ENCODE measurements around the gene MTHFSD. TPM values are rescaled to one million over a fixed set of nuclear protein-coding genes. Genes with fewer than 3 reads are reported as not detected.

MTHFSD gene
- total RNA-seq, 1 experiment from 2014 or later = 47.8 TPM

DNA sequence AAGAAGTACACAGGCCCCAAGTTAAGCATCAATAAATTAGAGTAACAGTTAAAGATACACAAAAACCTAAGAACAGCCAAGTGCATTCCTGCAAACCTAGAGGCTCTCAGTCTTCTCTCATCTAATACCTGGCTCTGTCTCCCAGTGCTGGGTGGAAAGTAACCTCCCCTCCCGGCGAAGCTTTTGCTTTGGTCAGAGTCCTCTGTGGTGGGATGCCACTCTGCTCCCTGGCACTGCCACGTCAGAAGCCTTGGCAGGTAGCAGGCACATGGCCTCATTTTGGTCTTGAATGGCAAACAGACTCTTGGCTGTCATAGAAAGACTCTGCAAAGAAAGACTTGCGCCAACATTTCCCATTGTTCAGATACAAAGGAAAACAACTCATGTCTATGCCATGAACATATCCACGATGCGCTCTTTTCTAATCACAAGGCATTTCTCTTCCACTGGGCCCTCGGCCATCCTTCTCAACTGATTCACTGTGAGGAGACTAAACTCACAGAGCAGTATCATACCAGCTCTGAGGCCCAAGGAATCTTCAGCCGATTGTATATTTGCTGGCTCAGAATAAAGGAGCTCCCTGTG lies 21.2 kb downstream of the MTHFSD start:
- DNase-seq = no peak
- no peaks in the 10 kb centered on the region for H3K27me3 Mint-ChIP-seq (ENCODE audit: unreplicated experiment)
- no peaks in the 10 kb centered on the region for H3K4me1 Mint-ChIP-seq (ENCODE audit: low read depth, unreplicated experiment)
- TF ChIP-seq, protein P1, sequence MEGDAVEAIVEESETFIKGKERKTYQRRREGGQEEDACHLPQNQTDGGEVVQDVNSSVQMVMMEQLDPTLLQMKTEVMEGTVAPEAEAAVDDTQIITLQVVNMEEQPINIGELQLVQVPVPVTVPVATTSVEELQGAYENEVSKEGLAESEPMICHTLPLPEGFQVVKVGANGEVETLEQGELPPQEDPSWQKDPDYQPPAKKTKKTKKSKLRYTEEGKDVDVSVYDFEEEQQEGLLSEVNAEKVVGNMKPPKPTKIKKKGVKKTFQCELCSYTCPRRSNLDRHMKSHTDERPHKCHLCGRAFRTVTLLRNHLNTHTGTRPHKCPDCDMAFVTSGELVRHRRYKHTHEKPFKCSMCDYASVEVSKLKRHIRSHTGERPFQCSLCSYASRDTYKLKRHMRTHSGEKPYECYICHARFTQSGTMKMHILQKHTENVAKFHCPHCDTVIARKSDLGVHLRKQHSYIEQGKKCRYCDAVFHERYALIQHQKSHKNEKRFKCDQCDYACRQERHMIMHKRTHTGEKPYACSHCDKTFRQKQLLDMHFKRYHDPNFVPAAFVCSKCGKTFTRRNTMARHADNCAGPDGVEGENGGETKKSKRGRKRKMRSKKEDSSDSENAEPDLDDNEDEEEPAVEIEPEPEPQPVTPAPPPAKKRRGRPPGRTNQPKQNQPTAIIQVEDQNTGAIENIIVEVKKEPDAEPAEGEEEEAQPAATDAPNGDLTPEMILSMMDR (IDR thresholded peaks at IDR 0.05; ENCODE audit: unreplicated experiment) = no peak
- H3K4me3 Mint-ChIP-seq (ENCODE audit: low read depth, unreplicated experiment) = no peak overlapping the region
- CTCF ChIA-PET = interaction anchor here (0.6 kb wide), 1 partner anchor 542 kb away, joined by 4 read pairs; no protein-coding TSS in a partner anchor
- intact Hi-C loops (cut with micrococcal nuclease; ENCODE audit: unreplicated experiment) = no loop called here
- H3K9me3 Mint-ChIP-seq (ENCODE audit: low read depth, unreplicated experiment) = peaks cover 2% of the 10 kb centered on the region
- peaks cover 18% of the 10 kb centered on the region for H3K36me3 Mint-ChIP-seq (ENCODE audit: insufficient read depth, unreplicated experiment)
- H3K27ac Mint-ChIP-seq (ENCODE audit: unreplicated experiment) = no peak overlapping the region
- no TSS peak for BruUV-seq (replicated peaks)

DNA sequence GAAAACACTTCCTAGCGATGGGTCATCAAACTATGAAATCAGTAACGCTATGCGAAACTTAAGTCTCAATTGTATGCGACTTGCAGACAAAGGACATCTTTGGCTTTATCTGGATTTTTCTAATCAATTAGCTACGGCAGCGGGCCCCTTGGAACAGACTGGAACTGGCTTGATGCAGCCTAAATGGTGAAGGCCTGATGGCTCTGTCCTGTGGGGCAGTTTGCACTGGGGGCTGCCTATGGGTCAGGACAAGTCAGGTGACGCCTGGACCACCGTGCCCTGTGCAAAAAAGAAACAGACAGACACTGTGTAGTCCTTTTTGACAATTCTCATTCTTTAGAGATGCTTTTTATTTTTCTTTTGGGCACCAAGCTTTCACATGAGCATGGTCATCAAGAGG lies 22.0 kb downstream of the MTHFSD start:
- H3K27me3 Mint-ChIP-seq (ENCODE audit: unreplicated experiment) = no peaks in the 10 kb centered on the region
- no TSS peak for BruUV-seq (replicated peaks)
- no peak overlapping the region for H3K27ac Mint-ChIP-seq (ENCODE audit: unreplicated experiment)
- intact Hi-C loops (cut with micrococcal nuclease; ENCODE audit: unreplicated experiment) = no loop called here
- no peak for DNase-seq
- TF ChIP-seq, protein P1 (IDR thresholded peaks at IDR 0.05; ENCODE audit: unreplicated experiment) = no peak
- no peak overlapping the region for H3K4me3 Mint-ChIP-seq (ENCODE audit: low read depth, unreplicated experiment)
- no peaks in the 10 kb centered on the region for H3K4me1 Mint-ChIP-seq (ENCODE audit: low read depth, unreplicated experiment)
- peaks cover 21% of the 10 kb centered on the region for H3K36me3 Mint-ChIP-seq (ENCODE audit: insufficient read depth, unreplicated experiment)
- peaks cover 2% of the 10 kb centered on the region for H3K9me3 Mint-ChIP-seq (ENCODE audit: low read depth, unreplicated experiment)
- CTCF ChIA-PET = no interaction called here

DNA sequence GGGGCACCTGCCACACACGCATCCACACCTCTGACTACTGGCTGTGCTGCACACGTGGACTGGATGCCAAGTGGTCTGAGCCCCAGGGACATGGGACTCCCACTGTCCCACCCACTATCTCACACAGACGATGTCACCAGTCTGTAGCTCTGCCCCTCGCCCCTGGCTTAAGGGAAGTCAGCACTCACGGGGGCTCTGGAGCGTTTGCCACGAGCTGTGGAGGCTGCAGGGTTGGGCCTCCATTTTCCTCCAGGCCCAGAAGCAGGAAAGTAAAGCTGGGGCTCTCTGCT lies 22.6 kb downstream of the MTHFSD start:
- TF ChIP-seq, protein P1 (IDR thresholded peaks at IDR 0.05; ENCODE audit: unreplicated experiment) = no peak
- Mint-ChIP-seq H3K27ac (ENCODE audit: unreplicated experiment) (no peak overlapping the region), H3K27me3 (ENCODE audit: unreplicated experiment) (no peaks in the 10 kb centered on the region), H3K4me3 (ENCODE audit: low read depth, unreplicated experiment) (no peak overlapping the region), H3K4me1 (ENCODE audit: low read depth, unreplicated experiment) (no peaks in the 10 kb centered on the region), H3K9me3 (ENCODE audit: low read depth, unreplicated experiment) (peaks cover 5% of the 10 kb centered on the region), H3K36me3 (ENCODE audit: insufficient read depth, unreplicated experiment) (peaks cover 22% of the 10 kb centered on the region)
- DNase-seq = no peak
- no TSS peak for BruUV-seq (replicated peaks)
- intact Hi-C loops (cut with micrococcal nuclease; ENCODE audit: unreplicated experiment) = no loop called here
- CTCF ChIA-PET = no interaction called here

DNA sequence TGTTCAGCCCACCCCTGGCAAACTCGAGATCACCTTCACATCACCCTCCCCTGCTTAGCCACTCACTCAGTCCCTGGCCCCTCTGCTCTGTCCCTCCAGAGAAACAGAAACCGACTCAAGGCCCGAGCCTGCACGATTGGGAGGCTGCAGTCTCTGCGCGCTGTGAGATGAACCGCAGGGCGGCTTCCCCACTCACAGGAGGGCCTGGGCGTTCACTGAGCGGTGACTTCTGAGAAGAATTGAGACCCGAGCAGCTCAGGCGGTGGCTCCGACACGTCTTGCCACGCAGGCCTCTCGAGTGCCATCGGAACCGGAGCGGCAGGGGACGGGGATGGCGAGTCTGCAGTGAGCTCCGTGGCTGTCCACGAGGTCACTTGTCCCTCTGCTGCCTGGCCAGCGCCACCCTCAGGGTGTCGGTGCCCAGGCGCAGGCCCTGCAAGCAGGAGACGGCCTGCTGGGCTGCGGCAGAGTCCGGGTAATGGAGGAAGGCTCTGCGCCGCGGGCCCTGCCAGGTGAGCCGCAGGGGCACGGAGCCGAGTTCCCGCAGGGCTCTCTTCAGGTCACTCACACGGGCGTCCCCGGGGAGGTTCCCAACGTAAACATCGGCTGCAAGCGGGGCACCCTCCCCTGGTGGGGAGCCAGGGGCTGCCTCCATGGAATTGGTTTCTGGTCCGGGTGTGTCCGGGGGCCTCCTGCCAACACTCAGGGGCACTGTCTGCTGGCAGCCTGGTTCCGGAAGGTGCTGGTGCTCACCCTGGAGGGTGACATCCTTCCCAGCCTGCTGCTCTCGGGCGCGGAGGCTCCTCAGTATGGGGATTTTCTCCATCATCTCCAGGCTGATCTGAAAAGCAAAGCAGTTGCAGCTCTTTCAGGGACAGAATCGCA lies 23.2 kb downstream of the MTHFSD start:
- peaks cover 5% of the 10 kb centered on the region for H3K27me3 Mint-ChIP-seq (ENCODE audit: unreplicated experiment)
- intact Hi-C loops (cut with micrococcal nuclease; ENCODE audit: unreplicated experiment) = no loop called here

More for the DNA sequence above, 23.2 kb downstream of the MTHFSD start:
- Mint-ChIP-seq H3K9me3 (ENCODE audit: low read depth, unreplicated experiment) (peaks cover 5% of the 10 kb centered on the region), H3K36me3 (ENCODE audit: insufficient read depth, unreplicated experiment) (peaks cover 22% of the 10 kb centered on the region), H3K4me3 (ENCODE audit: low read depth, unreplicated experiment) (no peak overlapping the region), H3K27ac (ENCODE audit: unreplicated experiment) (no peak overlapping the region), H3K4me1 (ENCODE audit: low read depth, unreplicated experiment) (no peaks in the 10 kb centered on the region)
- DNase-seq = no peak
- no TSS peak for BruUV-seq (replicated peaks)
- TF ChIP-seq, protein P1 (IDR thresholded peaks at IDR 0.05; ENCODE audit: unreplicated experiment) = no peak
- CTCF ChIA-PET = interaction anchor here (1.0 kb wide), 1 partner anchor 14 kb away, joined by 3 read pairs; no protein-coding TSS in a partner anchor

All from Calu3 (cell line).